Heart left ventricle (tissue), 13 donors: ENCODE data around the gene NANOS2.

Experiments used
- CTCF ChIP-seq, 12 donors: fragments of 200-600 bp; sonication (generic) in 4 of 12; IDR thresholded peaks; one replicate each; pipeline versions ENCODE4 v1.5.0 to v1.8.0; 2018 to 2022; ENCODE audit warnings: antibody characterized with exemption in 12 of 12, mild to moderate bottlenecking in 5 of 12
- POLR2A ChIP-seq, 2 donors: fragments of 450-650 bp; IDR thresholded peaks; one replicate each; pipeline ENCODE4 v1.6.1; 2017; ENCODE audit warnings: antibody characterized with exemption in 2 of 2, mild to moderate bottlenecking in 2 of 2, moderate library complexity in 2 of 2
- donor health status: ischemic (EF 13 %, LVEDD 7.1; RV severe dilation, severe dysfunction).
- donor health status: DM: no; HTN: yes; CAD: no.
- donor health status: DM: no; HTN: no; CAD: no.
- donor health status: ischemic (EF 25% LVEDD 6.9; RV normal size, moderate dysfunction).
- donor health status: ischemic (EF 25% LVEDD 5.7; RV mildly dilated, moderate dysfunction).
- donor health status: ischemic (EF 35%, LVEDD 5.7; RV mildly dilated, moderate dysfunction).
- donor health status: nonischemic (EF 11% LVEDD 7.7; RV severe dilation, severe dysfunction).
- donor health status: DM: yes; HTN: yes; CAD: no.
- donor health status: PGD.
- donor health status: ischemic (EF 29% LVEDD 5.4; RV normal size, mild dysfunction).
- donor health status: nonischemic (EF 23%, LVEDD 6.1; RV moderate dilation, normal function).

GRCh38 chr19:45905011-45905410 is 9.6 kb downstream of the NANOS2 start:
- TF ChIP-seq CTCF (IDR thresholded peaks at IDR 0.05) (no peak), POLR2A (IDR thresholded peaks at IDR 0.05) (no peak)
